IPS DF 6.9 (cell line): Measurements from ENCODE around the gene DCP1A.
"Not testable (repeated sequence)": the region's sequence is repeated elsewhere in the genome, so short reads cannot be mapped to it uniquely, and the experiment has no call there.

ENCODE experiments used
- DNase-seq: peaks from one replicate; pipeline ENCODE4 v3.0.0-alpha.2; 2013; ENCODE audit warnings: low read depth, low spot score
- H3K27ac ChIP-seq: one replicate; pipeline ENCODE4 v1.5.1; 2013; ENCODE audit warnings: low read length, control low read depth
- H3K27me3 ChIP-seq: 2 replicates; pipeline ENCODE4 v1.6.1; 2013; ENCODE audit warnings: mild to moderate bottlenecking, low read length; ENCODE audit not compliant: control insufficient read depth, insufficient read depth
- H3K36me3 ChIP-seq: 2 replicates; pipeline ENCODE4 v1.6.1; 2013; ENCODE audit warnings: low read length; ENCODE audit not compliant: control insufficient read depth, insufficient read depth
- H3K4me1 ChIP-seq: 2 replicates; pipeline ENCODE4 v1.6.1; 2013; ENCODE audit warnings: low read length; ENCODE audit not compliant: control insufficient read depth, insufficient read depth
- H3K4me3 ChIP-seq: 2 replicates; pipeline ENCODE4 v1.5.1; 2013; ENCODE audit warnings: mild to moderate bottlenecking, low read length
- H3K9me3 ChIP-seq: 2 replicates; pipeline ENCODE4 v1.6.1; 2013; ENCODE audit warnings: low read length, inconsistent platforms; ENCODE audit not compliant: control insufficient read depth, insufficient read depth
- WGBS: extraction: QIAGEN DNeasy Blood & Tissue Kit; methylation state at CpG from one replicate; pipeline ENCODE4 v1.1.7; 2013; ENCODE audit warnings: mixed read lengths, missing lambda C conversion rate; ENCODE audit not compliant: insufficient read length, insufficient coverage; 5-methylcytosine and 5-hydroxymethylcytosine counted together

Gene DCP1A

DNA sequence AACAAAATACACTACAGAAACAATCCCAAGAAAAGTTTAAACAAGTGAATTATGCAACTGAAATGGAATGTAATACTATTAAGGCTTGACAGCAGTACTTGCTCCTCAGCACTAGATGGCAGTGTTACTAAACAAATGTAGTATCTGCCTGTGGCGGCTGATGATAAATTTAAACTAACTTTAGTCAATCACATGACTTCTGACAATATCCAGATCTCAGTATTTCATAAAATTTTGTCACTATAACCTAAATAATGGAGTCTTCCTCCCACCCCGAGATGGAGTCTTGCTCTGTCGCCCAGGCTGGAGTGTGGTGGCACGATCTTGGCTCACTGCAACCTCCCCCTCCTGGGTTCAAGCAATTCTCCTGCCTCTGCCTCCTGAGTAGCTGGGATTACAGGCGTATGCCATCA, 47.7 kb downstream of the DCP1A start:
- WGBS, result no CpG with 5 or more reads among the region's 5 CpGs
- not testable (repeated sequence) for H3K4me1 ChIP-seq, H3K9me3 ChIP-seq, H3K36me3 ChIP-seq, H3K4me3 ChIP-seq, H3K27ac ChIP-seq, H3K27me3 ChIP-seq, DNase-seq

DNA sequence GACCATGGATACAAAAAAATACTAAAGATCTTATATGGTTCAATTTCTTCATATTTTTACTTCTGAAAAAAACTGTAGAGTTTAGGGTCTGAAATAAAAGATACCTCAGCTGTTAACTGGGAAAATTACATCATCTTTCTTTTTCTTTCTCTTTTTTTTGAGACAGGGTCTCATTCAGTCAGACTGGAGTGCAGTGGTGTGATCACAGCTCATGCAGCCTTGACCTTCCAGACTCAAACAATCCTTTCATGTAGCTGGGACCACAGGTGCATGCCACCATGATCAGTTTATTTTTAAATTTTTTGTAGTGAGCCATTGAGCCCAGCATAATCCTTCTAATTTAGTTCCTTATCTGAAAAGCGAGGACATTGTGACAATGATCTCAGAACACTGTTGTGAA, 51.9 kb downstream of the DCP1A start:
- WGBS, result no CpG with 5 or more reads among the region's 1 CpG
- no peak overlapping the region for H3K27ac ChIP-seq
- H3K4me1 ChIP-seq, result 0 out of 2 replicates have a peak, but pooled peaks cover 1% of the 10 kb centered on the region
- H3K9me3 ChIP-seq, result no peaks in the 10 kb centered on the region
- DNase-seq, result no peak
- no peaks in the 10 kb centered on the region for H3K27me3 ChIP-seq
- no peak overlapping the region for H3K4me3 ChIP-seq
- peaks cover 5% of the 10 kb centered on the region for H3K36me3 ChIP-seq

- no peak for DNase-seq
- Histone ChIP-seq H3K27me3 (no peaks in the 10 kb centered on the region), H3K27ac (no peak overlapping the region), H3K4me3 (no peak overlapping the region), H3K4me1 (0 out of 2 replicates have a peak, but pooled peaks cover 1% of the 10 kb centered on the region), H3K9me3 (no peaks in the 10 kb centered on the region), H3K36me3 (peaks cover 5% of the 10 kb centered on the region)
- WGBS, result no CpG with 5 or more reads among the region's 8 CpGs
Measured at GRCh38 chr3:53293867-53294266, 53.5 kb downstream of the DCP1A start.

- Histone ChIP-seq H3K27me3 (no peaks in the 10 kb centered on the region), H3K36me3 (peaks cover 5% of the 10 kb centered on the region), H3K9me3 (no peaks in the 10 kb centered on the region), H3K4me1 (peaks cover 2% of the 10 kb centered on the region; the same call in 1 of the 2 replicates), H3K27ac (no peak overlapping the region), H3K4me3 (no peak overlapping the region)
- WGBS, result no CpG with 5 or more reads among the region's 4 CpGs
- DNase-seq, result no peak
Measured at GRCh38 chr3:53288214-53288613, 59.1 kb downstream of the DCP1A start.

DNA sequence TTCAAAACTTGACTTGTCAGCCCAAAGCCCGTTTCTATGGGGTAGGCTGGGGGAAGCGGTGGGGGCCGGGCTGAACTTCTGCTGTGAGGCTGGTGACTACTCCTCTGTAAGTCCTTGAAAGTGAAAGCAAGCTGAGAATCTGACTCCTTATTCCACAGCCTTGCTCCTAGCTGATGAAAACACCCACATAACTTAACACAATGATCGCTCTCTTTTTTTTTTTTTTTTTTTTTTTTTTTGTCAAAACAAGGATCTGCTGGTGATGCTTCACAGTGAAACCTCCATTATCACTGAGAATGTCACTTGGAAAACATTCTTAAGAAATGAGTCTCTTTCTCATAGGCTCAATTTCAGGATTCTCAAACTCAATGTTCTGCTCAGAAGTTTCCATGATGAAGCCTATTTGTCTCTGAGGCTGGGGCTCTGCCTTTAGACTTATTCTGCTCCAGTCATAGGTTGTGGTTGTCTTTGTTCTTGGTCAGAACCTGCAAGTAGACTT, 60.2 kb downstream of the DCP1A start:
- DNase-seq, result no peak
- WGBS, result no CpG with 5 or more reads among the region's 4 CpGs
- Histone ChIP-seq H3K36me3 (peaks cover 2% of the 10 kb centered on the region), H3K4me1 (peaks cover 2% of the 10 kb centered on the region; the same call in 1 of the 2 replicates), H3K9me3 (no peaks in the 10 kb centered on the region), H3K27me3 (no peaks in the 10 kb centered on the region), H3K4me3 (no peak overlapping the region), H3K27ac (peak overlapping the region; percentile 17)

DNA sequence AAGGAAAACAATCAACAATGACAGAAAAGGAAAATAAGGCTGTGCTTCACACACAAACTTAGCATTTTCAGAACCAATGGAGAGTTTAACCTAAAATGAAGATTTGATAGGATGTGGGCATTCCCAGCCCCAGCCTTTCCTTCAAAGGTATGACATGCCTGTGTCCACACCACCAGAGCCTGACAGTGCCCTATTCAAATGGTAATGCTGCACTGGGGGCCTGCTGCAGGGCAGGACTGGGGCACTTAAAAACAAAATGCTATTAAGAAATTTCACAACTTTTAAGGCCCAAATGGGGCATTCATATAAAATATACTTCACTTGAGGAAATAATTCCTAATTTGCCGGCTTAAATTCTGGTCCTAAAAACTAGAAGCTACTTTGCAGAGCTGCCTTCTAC, 60.6 kb downstream of the DCP1A start:
- Histone ChIP-seq H3K36me3 (no peaks in the 10 kb centered on the region), H3K4me3 (no peak overlapping the region), H3K27ac (no peak overlapping the region), H3K27me3 (no peaks in the 10 kb centered on the region), H3K4me1 (peaks cover 2% of the 10 kb centered on the region; the same call in 1 of the 2 replicates), H3K9me3 (no peaks in the 10 kb centered on the region)
- no CpG with 5 or more reads among the region's 1 CpG for WGBS
- no peak for DNase-seq

- no CpG with 5 or more reads among the region's 8 CpGs for WGBS
- no peaks in the 10 kb centered on the region for H3K36me3 ChIP-seq
Measured at GRCh38 chr3:53282581-53282980, 64.8 kb downstream of the DCP1A start.

DNA sequence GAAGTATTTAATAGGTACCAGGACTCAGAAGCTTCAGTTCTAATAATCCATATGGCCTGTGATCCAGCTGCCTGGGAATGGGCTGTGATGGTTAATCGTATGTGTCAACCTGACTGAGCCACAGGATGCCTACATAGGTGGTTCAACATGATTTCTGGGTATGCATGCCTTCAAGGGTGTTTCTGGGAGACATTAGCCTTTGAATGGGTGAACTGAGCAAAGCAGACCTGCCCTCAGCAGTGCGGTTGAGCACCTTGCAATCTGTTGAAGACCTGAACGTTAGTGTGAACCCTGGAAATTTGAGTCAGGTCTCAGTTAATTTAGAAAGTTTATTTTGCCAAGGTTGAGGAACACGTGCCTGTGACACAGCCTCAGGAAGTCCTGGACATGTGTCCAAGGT, 68.7 kb downstream of the DCP1A start:
- no CpG with 5 or more reads among the region's 4 CpGs for WGBS
- Histone ChIP-seq H3K4me1 (peaks cover 4% of the 10 kb centered on the region; the same call in 1 of the 2 replicates), H3K36me3 (no peaks in the 10 kb centered on the region), H3K27ac (no peak overlapping the region), H3K4me3 (no peak overlapping the region), H3K27me3 (no peaks in the 10 kb centered on the region), H3K9me3 (no peaks in the 10 kb centered on the region)
- DNase-seq, result no peak

More at GRCh38 chr3:53282581-53282980, 64.8 kb downstream of the DCP1A start:
- H3K4me3 ChIP-seq, result no peak overlapping the region
- H3K27ac ChIP-seq, result no peak overlapping the region
- no peaks in the 10 kb centered on the region for H3K27me3 ChIP-seq
- peaks cover 2% of the 10 kb centered on the region; the same call in 1 of the 2 replicates for H3K4me1 ChIP-seq
- no peaks in the 10 kb centered on the region for H3K9me3 ChIP-seq
- no peak for DNase-seq

- Histone ChIP-seq H3K27me3 (no peaks in the 10 kb centered on the region), H3K4me1 (peaks cover 6% of the 10 kb centered on the region; the same call in 1 of the 2 replicates), H3K27ac (no peak overlapping the region), H3K4me3 (no peak overlapping the region), H3K9me3 (no peaks in the 10 kb centered on the region), H3K36me3 (no peaks in the 10 kb centered on the region)
- no peak for DNase-seq
- no CpG with 5 or more reads among the region's 5 CpGs for WGBS
Measured at GRCh38 chr3:53274938-53275605, 72.3 kb downstream of the DCP1A start.

DNA sequence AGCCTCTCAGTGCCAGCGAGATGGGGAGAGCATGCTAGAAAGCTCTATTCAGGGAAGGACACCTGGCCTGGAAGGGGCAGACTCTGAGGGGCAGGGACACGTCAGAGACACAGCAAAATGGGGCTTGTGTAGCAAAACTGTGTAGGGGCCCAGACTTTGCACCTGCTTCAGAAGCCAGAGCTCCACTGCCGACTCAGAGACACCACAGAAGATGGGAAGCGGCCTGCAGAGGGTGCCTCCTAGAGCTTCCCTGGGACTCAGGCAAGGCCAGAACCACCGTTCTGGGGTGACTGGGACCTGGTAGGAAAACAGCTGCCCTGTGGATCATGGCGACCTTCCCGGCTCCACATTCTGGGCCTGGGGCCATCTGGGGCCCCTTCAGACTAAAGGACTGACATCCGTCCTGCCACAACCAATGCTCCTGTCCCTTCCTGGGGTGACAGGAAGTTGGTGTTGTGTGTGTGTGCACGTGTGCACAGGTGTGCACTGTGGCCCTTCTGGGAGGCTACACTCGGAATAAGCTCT, 74.1 kb downstream of the DCP1A start:
- Histone ChIP-seq H3K9me3 (no peaks in the 10 kb centered on the region), H3K4me1 (peaks cover 5% of the 10 kb centered on the region; the same call in 1 of the 2 replicates), H3K27me3 (no peaks in the 10 kb centered on the region), H3K36me3 (no peaks in the 10 kb centered on the region), H3K4me3 (no peak overlapping the region), H3K27ac (no peak overlapping the region)
- no CpG with 5 or more reads among the region's 10 CpGs for WGBS
- no peak for DNase-seq
